ENCODE data around the gene UGT1A4. TPM values are rescaled to one million over a fixed set of nuclear protein-coding genes. Genes with fewer than 3 reads are reported as not detected.
"Not testable (repeated sequence)": the region's sequence is repeated elsewhere in the genome, so short reads cannot be mapped to it uniquely, and the experiment has no call there.

Gene UGT1A4
- total and polyA plus RNA-seq, 7 donors = 0.50 to 0.60 TPM; not detected in 5

DNA sequence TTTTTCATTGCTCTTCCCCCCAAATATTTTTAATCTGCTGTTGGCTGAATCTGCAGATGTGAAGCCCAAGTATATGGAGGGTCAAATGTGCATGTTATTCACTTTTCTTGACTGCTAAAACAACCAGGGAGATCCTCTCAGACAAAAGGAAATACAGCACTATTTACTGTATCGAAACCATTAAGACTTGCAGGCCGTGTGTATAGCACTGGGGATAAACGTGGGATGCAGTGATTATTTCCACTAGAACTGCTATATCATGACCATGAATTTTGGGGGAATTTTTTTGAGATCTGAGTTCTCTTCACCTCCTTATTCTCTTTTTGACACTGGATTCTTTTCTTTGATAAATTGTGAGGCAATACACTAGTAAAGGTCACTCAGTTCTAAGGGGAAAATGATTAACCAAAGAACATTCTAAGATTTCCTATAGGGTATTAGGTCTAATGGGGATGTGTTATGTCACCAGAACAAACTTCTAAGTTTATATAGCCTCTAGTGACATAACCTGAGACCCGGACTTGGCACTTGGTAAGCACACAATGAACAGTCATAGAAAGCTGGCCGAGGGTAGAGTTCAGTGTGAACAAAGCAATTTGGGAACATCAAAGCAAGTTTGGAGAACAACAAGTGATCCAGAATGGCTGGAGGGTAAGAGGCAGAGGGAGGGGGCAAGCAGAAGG lies 26.7 kb downstream of the UGT1A4 start:
- WGBS, 2 donors = 50 to 68% methylated on average over 5 of the region's 5 CpGs
- H3K4me3 ChIP-seq = no peak overlapping the region
- no peaks in the 10 kb centered on the region for H3K27me3 ChIP-seq
- H3K4me1 ChIP-seq = no peaks in the 10 kb centered on the region
- intact Hi-C loops (cut with DNase I) = no loop called here
- DNase-seq = no peak
- H3K9me3 ChIP-seq = no peaks in the 10 kb centered on the region
- TF ChIP-seq CTCF (IDR thresholded peaks at IDR 0.05) = no peak
- TF ChIP-seq EP300 (IDR thresholded peaks at IDR 0.05) = no peak
- TF ChIP-seq POLR2A (IDR thresholded peaks at IDR 0.05) = no peak
- TF ChIP-seq POLR2AphosphoS5 (IDR thresholded peaks at IDR 0.05) = no peak
- H3K27ac ChIP-seq = no peak overlapping the region
- no peaks in the 10 kb centered on the region for H3K36me3 ChIP-seq

GRCh38 chr2:233745838-233746237 lies 27.3 kb downstream of the UGT1A4 start:
- H3K27me3 ChIP-seq; DNase-seq; H3K27ac ChIP-seq; H3K4me1 ChIP-seq; H3K9me3 ChIP-seq; H3K36me3 ChIP-seq; H3K4me3 ChIP-seq; intact Hi-C loops (cut with DNase I): not testable (repeated sequence)
- WGBS, 2 donors = 83 to 86% methylated on average over 2 of the region's 2 CpGs

- Histone ChIP-seq H3K27me3 (no peaks in the 10 kb centered on the region), H3K9me3 (no peaks in the 10 kb centered on the region), H3K36me3 (no peaks in the 10 kb centered on the region), H3K27ac (no peak overlapping the region), H3K4me1 (no peaks in the 10 kb centered on the region), H3K4me3 (no peak overlapping the region)
- DNase-seq = no peak
- intact Hi-C loops (cut with DNase I) = no loop called here
- TF ChIP-seq EP300 (IDR thresholded peaks at IDR 0.05) (no peak), CTCF (IDR thresholded peaks at IDR 0.05) (no peak), POLR2A (IDR thresholded peaks at IDR 0.05) (no peak), POLR2AphosphoS5 (IDR thresholded peaks at IDR 0.05) (no peak)
- 78 to 89% methylated on average over 10 of the region's 10 CpGs for WGBS, 2 donors
These were observed 28.1 kb downstream of the UGT1A4 start for GRCh38 chr2:233746475-233747282.

DNA sequence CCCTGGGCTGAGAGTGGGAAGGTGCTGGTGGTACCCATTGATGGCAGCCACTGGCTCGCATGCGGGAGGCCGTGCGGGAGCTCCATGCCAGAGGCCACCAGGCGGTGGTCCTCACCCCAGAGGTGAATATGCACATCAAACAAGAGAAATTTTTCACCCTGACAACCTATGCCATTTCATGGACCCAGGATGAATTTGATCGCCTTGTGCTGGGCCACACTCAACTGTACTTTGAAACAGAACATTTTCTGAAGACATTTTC lies 28.7 kb downstream of the UGT1A4 start:
- Histone ChIP-seq H3K36me3 (no peaks in the 10 kb centered on the region), H3K27me3 (no peaks in the 10 kb centered on the region), H3K4me3 (no peak overlapping the region), H3K27ac (no peak overlapping the region), H3K9me3 (no peaks in the 10 kb centered on the region), H3K4me1 (no peaks in the 10 kb centered on the region)
- intact Hi-C loops (cut with DNase I) = no loop called here
- WGBS, 2 donors = 88 to 97% methylated on average over 6 of the region's 6 CpGs
- TF ChIP-seq CTCF (IDR thresholded peaks at IDR 0.05) (no peak), EP300 (IDR thresholded peaks at IDR 0.05) (no peak), POLR2A (IDR thresholded peaks at IDR 0.05) (no peak), POLR2AphosphoS5 (IDR thresholded peaks at IDR 0.05) (no peak)
- no peak for DNase-seq

GRCh38 chr2:233750689-233751088 lies 32.2 kb downstream of the UGT1A4 start:
- H3K4me1 ChIP-seq; intact Hi-C loops (cut with DNase I); H3K36me3 ChIP-seq; H3K27ac ChIP-seq; H3K4me3 ChIP-seq; DNase-seq; H3K27me3 ChIP-seq; H3K9me3 ChIP-seq: not testable (repeated sequence)
- 85 to 90% methylated on average over 2 of the region's 2 CpGs for WGBS, 2 donors

DNA sequence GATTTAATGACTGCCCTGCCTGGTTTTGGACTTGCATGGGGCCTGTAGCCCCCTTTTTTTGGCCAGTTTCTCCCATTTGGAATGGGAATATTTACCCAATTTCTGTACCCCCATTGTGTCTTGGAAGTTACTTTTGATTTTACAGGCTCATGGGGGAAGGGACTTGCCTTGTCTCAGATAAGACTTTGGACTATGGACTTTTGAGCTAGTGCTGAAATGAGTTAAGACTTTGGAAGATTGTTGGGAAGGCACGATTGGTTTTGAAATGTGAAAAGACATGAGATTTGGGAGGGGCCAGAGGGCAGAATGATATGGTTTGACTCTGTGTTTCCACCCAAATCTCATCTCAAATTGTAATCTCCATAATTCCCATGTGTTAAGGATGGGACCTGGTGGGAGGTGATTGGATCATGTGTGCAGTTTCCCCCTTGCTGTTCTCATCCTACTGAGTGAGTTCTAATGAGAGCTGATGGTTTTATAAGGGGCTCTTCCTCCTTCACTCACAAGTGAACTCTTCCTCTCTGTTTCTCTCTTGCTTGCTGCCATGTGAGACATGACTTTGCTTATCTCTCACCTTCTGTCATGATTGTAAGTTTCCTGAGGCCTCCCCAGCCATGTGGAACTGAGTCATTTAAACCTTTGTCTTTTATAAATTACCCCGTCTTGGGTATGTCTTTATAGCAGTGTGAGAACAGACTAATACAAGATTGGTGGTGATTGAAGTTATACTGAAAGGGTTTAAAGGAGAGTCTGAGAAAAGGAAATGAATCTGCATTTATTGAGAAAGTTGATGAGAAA lies 32.9 kb downstream of the UGT1A4 start:
- DNase-seq; H3K27me3 ChIP-seq; intact Hi-C loops (cut with DNase I); H3K4me3 ChIP-seq; H3K27ac ChIP-seq; H3K9me3 ChIP-seq; H3K36me3 ChIP-seq; H3K4me1 ChIP-seq: not testable (repeated sequence)
- 57 to 70% methylated on average over 2 of the region's 2 CpGs for WGBS, 2 donors
